Loucy (cell line): ENCODE data around the gene KCNH2.

Experiments
- EZH2phosphoT487 ChIP-seq: fragments of 200-600 bp; IDR thresholded peaks from 2 replicates; pipeline ENCODE4 v1.6.1; 2018; ENCODE audit warnings: antibody characterized with exemption, mild to moderate bottlenecking, moderate library complexity, borderline replicate concordance
- TF ChIP-seq, protein P1 (sequence below): fragments of 200-600 bp; sonication (generic); conservative IDR thresholded peaks from 2 replicates; pipeline ENCODE4 v1.5.1; 2014; ENCODE audit warnings: mild to moderate bottlenecking, antibody characterized with exemption, low read length

GRCh38 chr7:150972023-150972468 is 6.1 kb downstream of the KCNH2 start:
- TF ChIP-seq, protein P1, sequence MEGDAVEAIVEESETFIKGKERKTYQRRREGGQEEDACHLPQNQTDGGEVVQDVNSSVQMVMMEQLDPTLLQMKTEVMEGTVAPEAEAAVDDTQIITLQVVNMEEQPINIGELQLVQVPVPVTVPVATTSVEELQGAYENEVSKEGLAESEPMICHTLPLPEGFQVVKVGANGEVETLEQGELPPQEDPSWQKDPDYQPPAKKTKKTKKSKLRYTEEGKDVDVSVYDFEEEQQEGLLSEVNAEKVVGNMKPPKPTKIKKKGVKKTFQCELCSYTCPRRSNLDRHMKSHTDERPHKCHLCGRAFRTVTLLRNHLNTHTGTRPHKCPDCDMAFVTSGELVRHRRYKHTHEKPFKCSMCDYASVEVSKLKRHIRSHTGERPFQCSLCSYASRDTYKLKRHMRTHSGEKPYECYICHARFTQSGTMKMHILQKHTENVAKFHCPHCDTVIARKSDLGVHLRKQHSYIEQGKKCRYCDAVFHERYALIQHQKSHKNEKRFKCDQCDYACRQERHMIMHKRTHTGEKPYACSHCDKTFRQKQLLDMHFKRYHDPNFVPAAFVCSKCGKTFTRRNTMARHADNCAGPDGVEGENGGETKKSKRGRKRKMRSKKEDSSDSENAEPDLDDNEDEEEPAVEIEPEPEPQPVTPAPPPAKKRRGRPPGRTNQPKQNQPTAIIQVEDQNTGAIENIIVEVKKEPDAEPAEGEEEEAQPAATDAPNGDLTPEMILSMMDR, result no peak
- TF ChIP-seq EZH2phosphoT487, result no peak
